Smooth muscle cell (in vitro differentiated cells): Measurements from ENCODE around the gene ZNF576. TPM values are rescaled to one million over a fixed set of nuclear protein-coding genes. Genes with fewer than 3 reads are reported as not detected.

Experiments
- DNase-seq: peaks from one replicate; lab custom pipeline; 2025; ENCODE audit not compliant: unreplicated experiment; lab: John Stamatoyannopoulos, UW
- H2AFZ ChIP-seq: fragments of 200-600 bp; sonication (generic); 2 replicates; pipeline ENCODE4 v1.6.0; 2016; ENCODE audit warnings: antibody characterized with exemption, low read depth, mild to moderate bottlenecking
- H3F3A ChIP-seq: fragments of 200-600 bp; sonication (generic); 2 replicates; pipeline ENCODE4 v1.6.0; 2017; ENCODE audit warnings: antibody characterized with exemption, low read depth
- H3K27ac ChIP-seq: fragments of 200-600 bp; sonication (generic); 2 replicates; pipeline ENCODE4 v1.5.1; 2016; ENCODE audit warnings: low read depth, mild to moderate bottlenecking
- H3K27me3 ChIP-seq: fragments of 200-600 bp; sonication (generic); 2 replicates; pipeline ENCODE4 v1.6.1; 2016; ENCODE audit warnings: low read depth, mild to moderate bottlenecking
- H3K36me3 ChIP-seq: fragments of 200-600 bp; sonication (generic); 2 replicates; pipeline ENCODE4 v1.5.1; 2016; ENCODE audit warnings: low read depth
- H3K4me1 ChIP-seq: fragments of 200-600 bp; sonication (generic); 2 replicates; pipeline ENCODE4 v1.5.1; 2016; ENCODE audit warnings: low read depth
- H3K4me2 ChIP-seq: fragments of 200-600 bp; sonication (generic); 2 replicates; pipeline ENCODE4 v1.6.0; 2016; ENCODE audit warnings: mild to moderate bottlenecking
- H3K4me3 ChIP-seq: fragments of 200-600 bp; sonication (generic); 2 replicates; pipeline ENCODE4 v1.5.1; 2016; ENCODE audit warnings: mild to moderate bottlenecking
- H3K79me2 ChIP-seq: fragments of 200-600 bp; sonication (generic); 2 replicates; pipeline ENCODE4 v1.6.0; 2016; ENCODE audit warnings: low read depth, mild to moderate bottlenecking
- H3K9ac ChIP-seq: fragments of 200-600 bp; sonication (generic); 2 replicates; pipeline ENCODE4 v1.6.0; 2016; ENCODE audit warnings: low read depth
- H3K9me3 ChIP-seq: fragments of 200-600 bp; sonication (generic); replicated peaks from 2 replicates; pipeline ENCODE4 v1.5.1; 2016; ENCODE audit warnings: low read depth
- H4K20me1 ChIP-seq: fragments of 200-600 bp; sonication (generic); 2 replicates; pipeline ENCODE4 v1.6.0; 2016; ENCODE audit warnings: low read depth
- WGBS: methylation state at CpG from one replicate; pipeline ENCODE4 v1.1.7; 2016; ENCODE audit warnings: low lambda C conversion rate; 5-methylcytosine and 5-hydroxymethylcytosine counted together
- polyA plus RNA-seq: library from polyadenylated mRNA; unstranded; fragments of >200 nt; fragmentation: Nextera tagmentation; extraction: Ambion mirVana; gene quantifications from 2 replicates; pipeline ENCODE4 v1.2.1, GENCODE V29; 2016
- total RNA-seq: library from RNA; depleted of rRNA; stranded (reverse); fragments of >200 nt; gene quantifications from 2 replicates; pipeline ENCODE4 v1.2.3, GENCODE V29; 2014
- TF ChIP-seq, protein P1 (sequence below): fragments of 200-600 bp; sonication (generic); IDR thresholded peaks from 2 replicates; pipeline ENCODE4 v1.5.1; 2017; ENCODE audit warnings: borderline replicate concordance, mild to moderate bottlenecking, antibody characterized with exemption; ENCODE audit not compliant: insufficient read depth, poor library complexity, severe bottlenecking

The ZNF576 gene
- total and polyA plus RNA-seq, 2 experiments from 2014 or later: 2.7 to 13.7 TPM

DNA sequence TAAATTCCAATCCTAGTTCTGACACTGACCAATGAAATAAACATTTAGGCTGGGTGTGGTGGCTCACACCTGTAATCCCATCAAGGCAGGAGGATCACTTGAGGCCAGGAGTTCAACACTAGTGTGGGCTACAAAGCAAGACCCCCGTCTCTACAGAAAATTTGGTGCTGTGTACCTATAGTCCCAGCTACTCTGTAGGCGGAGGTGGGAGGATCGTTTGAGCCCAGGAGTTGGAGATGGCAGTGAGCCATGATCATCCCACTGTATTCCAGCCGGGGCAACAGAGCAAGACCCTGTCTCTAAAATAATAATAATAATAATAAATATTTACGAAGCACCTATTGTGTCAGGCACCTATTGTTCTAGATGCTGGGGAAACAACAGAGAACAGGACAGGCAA is 7.1 kb upstream of the ZNF576 start:
- H3K4me1 ChIP-seq: no peaks in the 10 kb centered on the region

GRCh38 chr19:43589678-43590077 is 6.7 kb upstream of the ZNF576 start:
- no peak overlapping the region for H3K4me3 ChIP-seq
- peaks cover 53% of the 10 kb centered on the region for H4K20me1 ChIP-seq
- H3K79me2 ChIP-seq: peaks cover 40% of the 10 kb centered on the region
- H2AFZ ChIP-seq: no peak overlapping the region
- H3K4me1 ChIP-seq: no peaks in the 10 kb centered on the region
- 97% methylated on average over 6 of the region's 6 CpGs for WGBS
- H3F3A ChIP-seq: no peaks in the 10 kb centered on the region
- TF ChIP-seq, protein P1, sequence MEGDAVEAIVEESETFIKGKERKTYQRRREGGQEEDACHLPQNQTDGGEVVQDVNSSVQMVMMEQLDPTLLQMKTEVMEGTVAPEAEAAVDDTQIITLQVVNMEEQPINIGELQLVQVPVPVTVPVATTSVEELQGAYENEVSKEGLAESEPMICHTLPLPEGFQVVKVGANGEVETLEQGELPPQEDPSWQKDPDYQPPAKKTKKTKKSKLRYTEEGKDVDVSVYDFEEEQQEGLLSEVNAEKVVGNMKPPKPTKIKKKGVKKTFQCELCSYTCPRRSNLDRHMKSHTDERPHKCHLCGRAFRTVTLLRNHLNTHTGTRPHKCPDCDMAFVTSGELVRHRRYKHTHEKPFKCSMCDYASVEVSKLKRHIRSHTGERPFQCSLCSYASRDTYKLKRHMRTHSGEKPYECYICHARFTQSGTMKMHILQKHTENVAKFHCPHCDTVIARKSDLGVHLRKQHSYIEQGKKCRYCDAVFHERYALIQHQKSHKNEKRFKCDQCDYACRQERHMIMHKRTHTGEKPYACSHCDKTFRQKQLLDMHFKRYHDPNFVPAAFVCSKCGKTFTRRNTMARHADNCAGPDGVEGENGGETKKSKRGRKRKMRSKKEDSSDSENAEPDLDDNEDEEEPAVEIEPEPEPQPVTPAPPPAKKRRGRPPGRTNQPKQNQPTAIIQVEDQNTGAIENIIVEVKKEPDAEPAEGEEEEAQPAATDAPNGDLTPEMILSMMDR: no peak
- no peaks in the 10 kb centered on the region for H3K27me3 ChIP-seq
- no peak for DNase-seq
- no peak overlapping the region for H3K27ac ChIP-seq
- no peak overlapping the region for H3K4me2 ChIP-seq
- H3K9me3 ChIP-seq: no peaks in the 10 kb centered on the region
- H3K36me3 ChIP-seq: no peaks in the 10 kb centered on the region
- H3K9ac ChIP-seq: no peak overlapping the region

More for the DNA sequence above, 7.1 kb upstream of the ZNF576 start:
- Histone ChIP-seq H3K9me3 (no peaks in the 10 kb centered on the region), H2AFZ (no peak overlapping the region), H3K79me2 (peaks cover 36% of the 10 kb centered on the region), H3K4me2 (no peak overlapping the region), H3K4me3 (no peak overlapping the region), H4K20me1 (peaks cover 49% of the 10 kb centered on the region), H3K27me3 (no peaks in the 10 kb centered on the region), H3K36me3 (no peaks in the 10 kb centered on the region), H3K27ac (no peak overlapping the region), H3K9ac (no peak overlapping the region), H3F3A (no peaks in the 10 kb centered on the region)
- TF ChIP-seq, protein P1: no peak
- DNase-seq: no peak
- WGBS: 95% methylated on average over 5 of the region's 5 CpGs

DNA sequence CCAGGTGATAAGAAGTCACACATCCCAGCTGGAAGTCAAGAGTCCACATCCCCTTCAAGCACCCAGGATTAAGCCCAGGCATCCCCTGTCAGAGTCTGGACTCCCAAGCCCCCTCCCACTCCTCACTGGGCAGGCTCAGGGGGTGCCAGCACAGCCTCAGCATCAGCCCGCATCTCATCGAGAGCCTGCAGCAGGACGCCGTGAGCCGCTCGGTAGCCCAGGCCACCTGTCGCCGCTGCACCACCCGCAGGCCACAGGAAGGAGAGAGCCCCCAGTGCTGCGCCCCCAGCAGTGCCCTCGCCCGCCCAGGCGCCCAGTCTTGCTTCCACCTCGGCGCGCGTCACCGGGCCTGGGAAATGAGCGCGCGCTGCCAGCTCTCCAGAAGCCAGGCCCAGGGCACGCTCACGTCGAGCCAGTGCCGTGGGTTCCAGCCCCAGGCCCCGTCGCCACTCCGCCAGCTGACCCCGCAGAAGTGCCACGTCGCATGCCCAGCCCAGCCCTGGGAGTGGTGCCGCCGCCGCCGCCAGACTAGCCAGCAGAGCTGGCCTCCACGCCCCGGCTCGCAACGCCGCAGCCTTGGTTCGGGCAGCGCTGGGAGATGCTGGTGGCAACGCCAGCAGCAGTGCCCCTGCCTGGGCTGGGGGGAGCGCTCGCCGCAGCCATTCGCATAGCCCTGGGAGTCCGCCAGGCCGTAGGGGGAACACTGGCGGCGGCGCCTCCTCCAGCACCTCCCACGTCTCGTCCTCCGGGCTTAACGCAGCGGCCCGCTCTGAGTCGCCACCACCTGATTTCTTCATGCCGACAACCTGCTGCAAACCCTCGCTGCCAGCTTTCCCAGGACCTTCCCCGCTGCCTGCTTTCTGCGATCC is 4.3 kb upstream of the ZNF576 start:
- Histone ChIP-seq H3F3A (no peaks in the 10 kb centered on the region), H2AFZ (no peak overlapping the region), H3K4me2 (no peak overlapping the region), H3K27me3 (no peaks in the 10 kb centered on the region), H4K20me1 (peaks cover 55% of the 10 kb centered on the region), H3K36me3 (no peaks in the 10 kb centered on the region), H3K79me2 (peaks cover 46% of the 10 kb centered on the region), H3K4me3 (no peak overlapping the region), H3K4me1 (peaks cover 4% of the 10 kb centered on the region), H3K9me3 (no peaks in the 10 kb centered on the region), H3K27ac (no peak overlapping the region), H3K9ac (no peak overlapping the region)
- DNase-seq: no peak
- WGBS: 97% methylated on average over 51 of the region's 63 CpGs
- TF ChIP-seq, protein P1: no peak
